ENCODE data around the gene ADORA2B.

ADORA2B gene

DNA sequence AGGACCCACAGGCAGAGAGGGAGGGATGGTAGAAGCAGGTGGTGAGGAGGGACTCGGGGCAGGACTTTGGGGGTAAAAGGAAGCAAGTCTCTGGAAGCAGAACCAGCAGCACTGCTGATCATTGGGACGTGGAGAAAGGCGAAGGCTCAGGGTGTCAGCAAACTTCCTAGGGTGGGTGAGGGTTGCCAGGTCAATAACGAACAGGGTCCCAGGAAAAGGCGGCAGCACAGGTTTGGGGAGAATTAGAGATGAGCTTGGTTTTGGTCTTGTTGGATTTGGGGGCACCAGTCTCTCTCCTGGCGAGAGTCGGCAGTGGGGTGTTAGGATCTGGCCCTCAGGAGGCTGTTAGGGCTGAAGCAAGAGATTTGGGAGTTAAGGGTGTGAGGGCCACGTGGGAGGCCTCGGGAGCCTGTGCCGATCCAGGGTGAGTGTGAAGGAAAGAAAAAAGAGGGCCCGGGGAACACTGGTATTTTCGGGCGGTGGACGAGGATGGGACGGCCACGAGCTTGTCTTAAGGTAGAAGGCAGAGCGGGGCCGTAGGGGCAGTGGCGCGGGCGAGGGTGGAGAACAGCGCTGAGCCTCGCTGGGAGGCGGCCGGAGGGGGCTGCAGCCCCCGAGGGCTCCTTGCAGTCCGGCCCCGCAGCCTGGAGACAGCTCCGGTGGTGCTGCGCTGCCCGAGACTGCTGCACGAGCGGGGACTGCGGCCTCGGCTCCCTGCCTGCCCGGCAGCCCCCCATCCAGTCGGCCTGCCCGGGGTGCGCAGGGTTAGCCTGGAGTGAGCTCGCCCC, 765 bp upstream of the ADORA2B start:
- no peak overlapping the region for H3K27ac ChIP-seq (ENCODE audit: low read depth, low read length)
- H3K4me1 ChIP-seq (ENCODE audit: control insufficient read depth, insufficient read depth, low read length): peaks cover 8% of the 10 kb centered on the region; the same call in 1 of the 2 replicates
- H3K9me3 ChIP-seq (ENCODE audit: control insufficient read depth, insufficient read depth, low read length): no peaks in the 10 kb centered on the region
- H3K36me3 ChIP-seq (ENCODE audit: control insufficient read depth, insufficient read depth, low read length): no peaks in the 10 kb centered on the region
- peak overlapping the region; percentile 64; the same call in 1 of the 2 replicates for H3K9ac ChIP-seq (ENCODE audit: low read depth, low read length)
- H3K27me3 ChIP-seq (ENCODE audit: control insufficient read depth, insufficient read depth, low read length): peaks cover 49% of the 10 kb centered on the region
- H3K4me3 ChIP-seq (ENCODE audit: low read depth, low read length): peak overlapping the region; percentile 82; the same call in 1 of the 2 replicates

DNA sequence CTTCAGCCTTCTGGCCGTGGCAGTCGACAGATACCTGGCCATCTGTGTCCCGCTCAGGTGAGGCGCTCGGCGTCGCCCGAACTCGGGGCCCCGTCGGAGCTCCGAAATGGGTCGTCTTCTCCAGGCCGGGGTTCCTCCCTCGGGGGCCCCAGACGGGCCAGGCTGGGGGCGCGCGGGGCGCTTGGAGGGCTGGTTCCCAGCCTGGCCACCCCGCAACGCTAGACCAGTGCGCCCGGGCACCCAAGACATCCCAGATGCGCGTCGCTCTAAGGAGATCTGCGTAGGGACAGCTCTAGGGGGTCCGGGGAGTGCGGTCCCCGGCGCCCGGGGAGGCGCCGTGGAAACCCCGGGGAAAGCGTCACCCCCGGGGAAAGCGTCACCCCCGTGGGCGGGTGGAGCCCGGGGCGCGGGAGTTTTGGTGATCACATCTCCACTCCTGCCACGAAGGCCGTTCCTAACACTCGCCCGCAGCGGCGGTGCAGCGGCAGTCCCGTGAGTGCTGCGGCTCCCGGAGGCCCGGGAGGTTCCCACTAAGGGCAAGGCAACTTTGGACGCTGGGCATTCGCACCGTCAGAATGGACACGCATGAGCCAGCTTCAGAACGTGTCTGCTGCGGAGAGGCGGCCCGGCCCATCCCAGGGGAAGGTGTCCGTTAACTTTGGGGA, 729 bp downstream of the ADORA2B start:
- Histone ChIP-seq H3K4me3 (ENCODE audit: low read depth, low read length) (peak overlapping the region; percentile 82), H3K27ac (ENCODE audit: low read depth, low read length) (no peak overlapping the region), H3K27me3 (ENCODE audit: control insufficient read depth, insufficient read depth, low read length) (peaks cover 49% of the 10 kb centered on the region)

DNA sequence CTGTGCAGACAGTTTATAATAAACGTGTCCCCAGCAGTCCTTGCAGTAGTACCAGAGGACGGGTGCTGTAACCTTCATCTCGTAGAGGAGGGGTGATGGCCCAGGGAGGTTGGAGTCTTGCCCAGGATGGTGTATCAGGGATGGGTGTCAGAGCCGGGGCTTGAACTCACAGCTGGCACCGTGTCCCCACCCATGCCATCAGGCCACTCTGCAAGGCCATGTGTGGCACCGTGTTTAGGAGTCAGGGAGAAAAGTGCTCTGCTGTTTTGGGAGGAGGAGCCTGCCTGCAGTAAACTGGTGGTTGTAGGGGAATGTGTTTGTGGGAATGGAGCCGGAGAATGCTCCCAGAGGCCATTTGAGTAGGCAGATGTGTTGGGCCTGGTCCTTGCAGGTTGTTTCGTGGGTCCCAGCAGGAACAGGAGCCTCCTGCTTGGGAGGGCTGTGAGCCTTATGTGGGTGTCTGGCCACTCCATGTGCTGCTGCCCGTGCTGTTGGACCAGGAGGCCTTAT, 1.7 kb downstream of the ADORA2B start:
- Histone ChIP-seq H3K27ac (ENCODE audit: low read depth, low read length) (no peak overlapping the region), H3K4me3 (ENCODE audit: low read depth, low read length) (peak overlapping the region; percentile 82; the same call in 1 of the 2 replicates), H3K27me3 (ENCODE audit: control insufficient read depth, insufficient read depth, low read length) (peaks cover 49% of the 10 kb centered on the region), H3K36me3 (ENCODE audit: control insufficient read depth, insufficient read depth, low read length) (no peaks in the 10 kb centered on the region), H3K9ac (ENCODE audit: low read depth, low read length) (no peak overlapping the region), H3K9me3 (ENCODE audit: control insufficient read depth, insufficient read depth, low read length) (no peaks in the 10 kb centered on the region), H3K4me1 (ENCODE audit: control insufficient read depth, insufficient read depth, low read length) (peaks cover 8% of the 10 kb centered on the region; the same call in 1 of the 2 replicates)

More for the DNA sequence above, 729 bp downstream of the ADORA2B start:
- peaks cover 8% of the 10 kb centered on the region; the same call in 1 of the 2 replicates for H3K4me1 ChIP-seq (ENCODE audit: control insufficient read depth, insufficient read depth, low read length)
- no peaks in the 10 kb centered on the region for H3K36me3 ChIP-seq (ENCODE audit: control insufficient read depth, insufficient read depth, low read length)
- H3K9ac ChIP-seq (ENCODE audit: low read depth, low read length): peak overlapping the region; percentile 64
- H3K9me3 ChIP-seq (ENCODE audit: control insufficient read depth, insufficient read depth, low read length): no peaks in the 10 kb centered on the region

DNA sequence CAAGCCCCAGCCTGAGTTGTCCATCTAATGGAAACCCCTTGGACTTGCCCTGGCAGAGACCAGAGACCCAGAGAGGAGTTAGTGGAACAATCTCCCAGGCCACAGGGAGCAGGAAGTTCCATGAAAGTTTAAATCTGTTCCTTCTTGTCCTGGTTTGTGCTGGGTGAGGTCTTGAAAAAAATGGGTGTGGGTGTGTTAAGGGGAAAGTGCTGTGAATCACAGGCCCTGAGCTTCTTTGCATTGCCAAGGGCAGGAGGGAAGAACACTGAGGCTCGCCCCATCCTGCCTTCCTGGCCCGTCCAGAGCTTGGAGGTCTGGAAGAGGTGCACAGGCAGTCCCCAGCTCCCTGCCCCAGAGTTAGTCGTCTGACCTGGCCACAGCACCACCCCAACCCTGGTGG, 2.3 kb downstream of the ADORA2B start:
- peaks cover 8% of the 10 kb centered on the region; the same call in 1 of the 2 replicates for H3K4me1 ChIP-seq (ENCODE audit: control insufficient read depth, insufficient read depth, low read length)
- no peaks in the 10 kb centered on the region for H3K36me3 ChIP-seq (ENCODE audit: control insufficient read depth, insufficient read depth, low read length)
- H3K27ac ChIP-seq (ENCODE audit: low read depth, low read length): no peak overlapping the region
- peaks cover 49% of the 10 kb centered on the region for H3K27me3 ChIP-seq (ENCODE audit: control insufficient read depth, insufficient read depth, low read length)
- no peak overlapping the region for H3K9ac ChIP-seq (ENCODE audit: low read depth, low read length)
- no peaks in the 10 kb centered on the region for H3K9me3 ChIP-seq (ENCODE audit: control insufficient read depth, insufficient read depth, low read length)
- H3K4me3 ChIP-seq (ENCODE audit: low read depth, low read length): no peak overlapping the region

DNA sequence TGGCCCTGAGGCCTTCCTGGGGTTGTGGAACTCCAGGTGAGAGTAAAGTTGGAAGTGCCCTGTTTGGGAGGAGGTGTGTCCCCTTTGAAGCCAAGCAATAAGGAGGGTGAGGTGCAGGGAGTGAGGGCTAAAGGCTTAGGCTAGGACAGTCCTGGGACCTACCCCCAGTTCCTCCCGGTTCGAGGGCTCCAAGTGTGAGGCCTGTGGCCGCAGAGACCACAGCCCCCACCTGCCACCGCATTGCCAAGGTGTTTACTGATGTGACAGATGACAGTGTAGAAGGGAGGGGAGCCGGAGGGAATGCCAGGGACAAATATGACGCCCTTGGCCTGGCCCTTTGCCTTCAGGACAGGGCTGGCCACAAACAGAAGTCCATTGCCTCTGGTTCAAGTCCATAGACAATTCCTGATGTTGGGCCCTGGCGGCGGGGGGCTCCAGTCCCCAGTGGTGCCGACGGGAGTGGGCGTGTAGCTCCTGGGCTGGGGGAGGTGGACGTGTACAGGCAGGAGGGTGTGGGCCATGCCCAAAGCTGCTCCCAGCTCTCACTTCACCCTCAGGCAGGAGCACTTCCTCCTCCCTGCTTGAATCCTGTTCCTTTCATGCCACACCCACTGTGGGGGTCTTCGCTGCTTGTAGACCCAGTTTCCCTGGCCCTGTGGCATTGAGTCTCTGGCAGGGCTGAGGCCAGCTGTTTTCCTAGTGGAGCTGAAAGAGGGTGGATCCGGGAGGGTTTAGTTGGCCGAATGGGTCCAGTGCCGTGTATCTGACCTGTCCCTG, 3.2 kb downstream of the ADORA2B start:
- no peak overlapping the region for H3K4me3 ChIP-seq (ENCODE audit: low read depth, low read length)
- H3K9me3 ChIP-seq (ENCODE audit: control insufficient read depth, insufficient read depth, low read length): no peaks in the 10 kb centered on the region
- H3K4me1 ChIP-seq (ENCODE audit: control insufficient read depth, insufficient read depth, low read length): peaks cover 8% of the 10 kb centered on the region; the same call in 1 of the 2 replicates
- H3K36me3 ChIP-seq (ENCODE audit: control insufficient read depth, insufficient read depth, low read length): no peaks in the 10 kb centered on the region
- H3K9ac ChIP-seq (ENCODE audit: low read depth, low read length): no peak overlapping the region
- H3K27me3 ChIP-seq (ENCODE audit: control insufficient read depth, insufficient read depth, low read length): peaks cover 44% of the 10 kb centered on the region
- no peak overlapping the region for H3K27ac ChIP-seq (ENCODE audit: low read depth, low read length)

DNA sequence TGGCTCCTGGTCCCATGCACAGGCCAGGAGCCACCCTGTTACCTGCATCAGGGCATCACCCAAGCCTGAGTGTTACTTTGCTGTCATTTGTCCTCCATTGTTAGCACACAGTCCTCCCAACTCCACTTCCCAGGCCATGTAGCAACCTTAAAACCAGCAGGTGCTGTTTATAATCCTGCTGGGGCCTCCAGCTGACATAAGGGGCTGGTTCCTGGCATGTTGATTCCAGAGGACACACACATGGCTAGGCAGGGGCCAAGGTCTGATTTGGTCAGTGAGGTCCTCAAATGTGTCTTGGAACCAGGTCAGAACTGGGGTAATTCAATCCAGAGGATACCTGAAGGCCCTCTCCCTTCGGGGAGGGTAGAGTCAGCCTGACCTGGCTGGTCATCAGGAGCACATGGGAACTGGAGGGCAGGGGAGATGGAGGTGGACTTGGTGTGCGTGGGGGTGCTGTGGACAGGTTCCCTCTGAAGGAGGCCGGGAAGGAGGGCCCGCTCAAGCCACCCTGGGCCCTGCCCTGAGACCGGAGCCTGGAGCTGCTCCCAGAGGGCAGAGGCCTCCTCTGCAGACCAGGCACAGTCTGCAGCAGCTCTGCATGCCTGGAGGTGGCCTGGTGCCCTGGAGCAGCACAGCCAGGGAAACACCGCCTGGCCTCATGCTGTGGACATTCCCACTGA, 6.6 kb downstream of the ADORA2B start:
- Histone ChIP-seq H3K4me1 (ENCODE audit: control insufficient read depth, insufficient read depth, low read length) (peaks cover 2% of the 10 kb centered on the region; the same call in 1 of the 2 replicates), H3K27me3 (ENCODE audit: control insufficient read depth, insufficient read depth, low read length) (peaks cover 10% of the 10 kb centered on the region), H3K9me3 (ENCODE audit: control insufficient read depth, insufficient read depth, low read length) (no peaks in the 10 kb centered on the region), H3K36me3 (ENCODE audit: control insufficient read depth, insufficient read depth, low read length) (no peaks in the 10 kb centered on the region), H3K9ac (ENCODE audit: low read depth, low read length) (no peak overlapping the region), H3K27ac (ENCODE audit: low read depth, low read length) (no peak overlapping the region), H3K4me3 (ENCODE audit: low read depth, low read length) (no peak overlapping the region)

DNA sequence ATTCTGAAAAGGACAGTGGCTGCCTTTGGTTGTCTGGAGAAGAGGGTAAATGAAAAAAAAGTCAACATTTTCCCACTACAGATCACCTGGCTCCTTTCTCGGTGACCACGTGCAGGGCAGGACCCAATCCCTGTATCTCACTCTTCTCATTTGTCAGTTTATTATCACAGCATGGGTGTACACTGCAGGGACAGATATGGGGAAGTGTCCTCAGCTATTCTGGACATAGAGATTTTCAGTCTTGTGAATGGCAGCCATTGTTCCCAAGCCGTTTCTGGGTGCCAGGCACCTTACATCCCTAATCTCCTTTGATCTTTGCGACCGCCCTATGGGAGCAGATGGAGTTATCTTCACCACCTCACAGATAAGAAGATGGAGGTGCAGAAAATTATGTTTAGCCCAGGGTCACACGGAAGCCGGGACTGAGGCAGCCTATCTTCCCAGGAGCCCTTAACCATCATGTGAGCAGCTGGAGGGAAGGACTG, 7.2 kb downstream of the ADORA2B start:
- H3K9me3 ChIP-seq (ENCODE audit: control insufficient read depth, insufficient read depth, low read length): no peaks in the 10 kb centered on the region
- peaks cover 2% of the 10 kb centered on the region; the same call in 1 of the 2 replicates for H3K4me1 ChIP-seq (ENCODE audit: control insufficient read depth, insufficient read depth, low read length)
- no peak overlapping the region for H3K9ac ChIP-seq (ENCODE audit: low read depth, low read length)
- no peak overlapping the region for H3K4me3 ChIP-seq (ENCODE audit: low read depth, low read length)
- no peaks in the 10 kb centered on the region for H3K36me3 ChIP-seq (ENCODE audit: control insufficient read depth, insufficient read depth, low read length)
- peaks cover 4% of the 10 kb centered on the region for H3K27me3 ChIP-seq (ENCODE audit: control insufficient read depth, insufficient read depth, low read length)
- no peak overlapping the region for H3K27ac ChIP-seq (ENCODE audit: low read depth, low read length)

DNA sequence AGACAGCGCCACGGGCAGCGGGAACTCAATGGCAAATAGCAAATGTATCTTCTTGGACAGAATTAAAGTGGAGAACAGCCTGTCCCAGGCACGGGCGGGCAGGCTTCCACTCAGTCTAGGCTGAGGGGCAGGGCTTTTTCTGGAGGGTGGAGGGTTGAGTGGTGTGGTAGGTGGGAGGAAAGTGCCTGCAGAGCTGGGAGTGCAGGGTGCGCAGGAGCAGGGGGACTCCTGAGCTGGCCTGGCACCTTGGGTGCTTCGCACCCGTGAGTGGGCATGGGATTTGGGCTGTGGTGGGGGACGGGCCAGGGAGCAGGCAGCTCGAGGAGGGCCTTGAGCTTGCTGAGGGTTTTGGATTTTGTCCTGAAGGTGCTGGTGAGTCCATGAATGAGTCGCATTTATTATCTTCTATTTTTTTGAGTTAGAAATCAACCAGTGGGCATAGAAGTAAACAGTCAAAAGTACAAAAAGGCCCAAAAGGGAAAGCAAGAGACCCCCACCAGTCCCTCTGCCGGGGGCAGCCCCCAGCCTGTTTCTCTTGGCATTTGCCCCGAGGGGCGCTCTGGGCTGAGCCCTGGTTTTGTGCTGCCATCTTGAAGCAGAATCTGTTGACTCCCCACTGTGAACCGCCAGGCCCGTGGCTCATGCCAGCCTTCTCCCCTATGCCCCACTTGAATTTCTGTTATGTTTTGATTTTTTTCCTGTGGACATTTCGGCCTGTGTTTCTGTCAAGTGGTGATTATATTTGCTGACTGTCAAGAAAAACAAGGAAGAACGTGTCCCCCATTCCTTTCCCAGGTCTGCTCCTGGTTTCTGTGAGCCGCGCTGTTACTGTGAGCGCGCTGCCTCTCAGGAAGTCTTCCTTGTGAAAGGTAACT, 8.2 kb downstream of the ADORA2B start:
- no peaks in the 10 kb centered on the region for H3K27me3 ChIP-seq (ENCODE audit: control insufficient read depth, insufficient read depth, low read length)
- peaks cover 2% of the 10 kb centered on the region; the same call in 1 of the 2 replicates for H3K4me1 ChIP-seq (ENCODE audit: control insufficient read depth, insufficient read depth, low read length)
- no peak overlapping the region for H3K9ac ChIP-seq (ENCODE audit: low read depth, low read length)
- H3K27ac ChIP-seq (ENCODE audit: low read depth, low read length): no peak overlapping the region
- H3K9me3 ChIP-seq (ENCODE audit: control insufficient read depth, insufficient read depth, low read length): no peaks in the 10 kb centered on the region
- H3K36me3 ChIP-seq (ENCODE audit: control insufficient read depth, insufficient read depth, low read length): no peaks in the 10 kb centered on the region
- no peak overlapping the region for H3K4me3 ChIP-seq (ENCODE audit: low read depth, low read length)

DNA sequence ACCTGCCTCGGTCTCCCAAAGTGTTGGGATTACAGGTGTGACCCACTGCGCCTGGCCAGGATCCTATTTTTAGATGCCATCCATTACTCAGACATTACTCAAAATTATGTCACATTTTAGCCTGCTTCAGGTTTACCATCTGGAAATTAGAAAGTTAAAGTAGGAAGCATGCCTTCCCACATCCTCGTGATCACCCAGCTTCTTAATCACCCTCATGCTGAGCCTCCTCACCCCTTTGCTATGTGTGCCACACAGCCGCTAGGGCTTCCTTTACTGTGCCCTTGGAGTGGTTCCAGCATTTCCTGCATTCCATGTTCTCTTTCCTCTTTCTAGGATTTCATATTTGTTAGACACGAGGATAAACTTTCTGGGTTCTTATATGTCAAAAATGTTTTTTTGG, 9.3 kb downstream of the ADORA2B start:
- Histone ChIP-seq H3K4me1 (ENCODE audit: control insufficient read depth, insufficient read depth, low read length) (peaks cover 8% of the 10 kb centered on the region), H3K9me3 (ENCODE audit: control insufficient read depth, insufficient read depth, low read length) (no peaks in the 10 kb centered on the region), H3K9ac (ENCODE audit: low read depth, low read length) (no peak overlapping the region), H3K27ac (ENCODE audit: low read depth, low read length) (no peak overlapping the region), H3K27me3 (ENCODE audit: control insufficient read depth, insufficient read depth, low read length) (no peaks in the 10 kb centered on the region), H3K36me3 (ENCODE audit: control insufficient read depth, insufficient read depth, low read length) (no peaks in the 10 kb centered on the region), H3K4me3 (ENCODE audit: low read depth, low read length) (no peak overlapping the region)

All from HUES48 (cell line).